Coronary artery (tissue), 2 donors: ENCODE measurements around the gene BCL7A.

Experiments used
- DNase-seq: peaks from one replicate; pipeline ENCODE4 v3.0.0-alpha.2; 2017; ENCODE audit warnings: low spot score
- H3K27ac ChIP-seq, 2 donors: fragments of 200-600 bp; sonication (generic); one replicate each; pipeline ENCODE4 v1.5.1; 2016 to 2019
- H3K4me3 ChIP-seq: fragments of 200-600 bp; sonication (generic); 2 replicates; pipeline ENCODE4 v1.5.1; 2016; ENCODE audit warnings: mild to moderate bottlenecking, moderate library complexity
- CTCF ChIP-seq: fragments of 200-600 bp; sonication (generic); IDR thresholded peaks from one replicate; pipeline ENCODE4 v1.5.1; 2019; ENCODE audit warnings: antibody characterized with exemption

Gene BCL7A

DNA sequence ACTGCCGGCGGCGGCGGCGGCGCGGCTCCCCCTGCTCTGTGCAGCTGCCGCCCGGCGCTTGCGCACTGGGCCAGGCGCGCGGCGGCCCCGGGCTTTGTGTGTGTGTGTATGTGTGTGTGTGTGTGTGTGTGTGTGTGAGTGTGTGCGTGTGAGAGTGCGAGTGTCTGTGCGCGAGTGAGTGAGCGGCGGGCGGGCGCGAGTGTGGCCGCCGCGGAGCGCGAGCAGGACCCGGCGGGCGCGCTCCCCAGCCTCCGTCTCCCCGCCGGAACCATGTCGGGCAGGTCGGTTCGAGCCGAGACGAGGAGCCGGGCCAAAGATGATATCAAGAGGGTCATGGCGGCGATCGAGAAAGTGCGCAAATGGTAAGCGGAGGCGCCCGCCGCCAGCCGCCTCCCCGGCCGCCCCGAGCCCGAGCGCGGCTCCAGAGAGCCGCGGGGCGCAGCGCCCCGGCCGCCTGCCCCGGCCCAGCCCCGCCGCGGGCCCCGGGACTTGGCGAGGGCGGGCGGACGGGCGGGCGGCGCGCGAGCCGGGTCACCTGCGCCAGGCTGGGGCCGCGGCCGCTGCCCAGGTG, at the start of gene BCL7A:
Gene BCL7A (plus strand): TSS at position 63 of the 571 bp plus-strand sequence. CDS start 208 bp downstream, at position 271.
- H3K27ac ChIP-seq = peak within 1 kb of the TSS; percentile 76 to 90
- no peak for DNase-seq
- no peak for TF ChIP-seq CTCF
- peak within 1 kb of the TSS; percentile 90 for H3K4me3 ChIP-seq

DNA sequence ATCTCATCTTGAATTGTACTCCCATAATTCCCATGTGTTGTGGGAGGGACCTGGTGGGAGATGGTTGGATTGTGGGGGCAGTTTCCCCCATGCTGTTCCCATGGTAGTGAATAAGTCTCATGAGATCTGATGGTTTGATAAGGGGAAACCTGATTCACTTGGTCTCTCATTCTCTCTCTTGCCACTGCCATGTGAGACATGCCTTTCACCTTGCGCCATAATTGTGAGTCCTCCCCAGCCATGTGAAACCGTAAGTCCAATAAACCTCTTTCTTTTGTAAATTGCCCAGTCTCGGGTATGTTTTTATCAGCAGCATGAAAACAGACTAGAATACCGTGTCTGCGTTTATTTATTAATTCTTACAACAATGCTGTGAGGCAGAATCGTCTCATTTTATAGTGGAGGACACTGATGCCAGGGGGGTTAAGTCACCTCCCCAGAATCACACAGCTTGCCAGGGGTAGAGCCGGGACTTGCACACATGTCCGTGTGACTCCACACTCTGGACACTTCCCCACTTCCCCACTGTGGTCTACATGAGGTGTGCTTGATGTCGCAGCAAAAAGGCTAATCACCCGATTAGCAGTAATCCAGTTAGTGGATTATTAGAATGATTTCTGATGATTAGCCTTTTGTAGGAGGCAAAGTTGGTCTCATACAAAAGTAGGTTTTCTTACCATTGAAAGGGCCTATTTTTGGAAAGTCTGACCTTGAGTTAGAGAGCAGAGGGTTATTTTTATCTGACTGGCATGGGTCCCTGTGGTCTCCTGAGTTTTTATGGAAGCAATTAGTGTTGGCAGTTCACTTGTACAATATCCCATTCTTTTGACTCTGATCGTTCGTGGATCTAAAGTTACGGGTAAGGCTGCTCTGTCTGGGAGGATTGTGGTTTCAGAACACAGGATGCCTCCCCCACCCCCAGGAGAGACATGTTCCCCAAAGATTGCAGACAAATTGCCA, 47.4 kb upstream of the BCL7A start:
- no peak for DNase-seq
- no peak overlapping the region for H3K4me3 ChIP-seq
- no peak for TF ChIP-seq CTCF
- H3K27ac ChIP-seq = no peak overlapping the region

DNA sequence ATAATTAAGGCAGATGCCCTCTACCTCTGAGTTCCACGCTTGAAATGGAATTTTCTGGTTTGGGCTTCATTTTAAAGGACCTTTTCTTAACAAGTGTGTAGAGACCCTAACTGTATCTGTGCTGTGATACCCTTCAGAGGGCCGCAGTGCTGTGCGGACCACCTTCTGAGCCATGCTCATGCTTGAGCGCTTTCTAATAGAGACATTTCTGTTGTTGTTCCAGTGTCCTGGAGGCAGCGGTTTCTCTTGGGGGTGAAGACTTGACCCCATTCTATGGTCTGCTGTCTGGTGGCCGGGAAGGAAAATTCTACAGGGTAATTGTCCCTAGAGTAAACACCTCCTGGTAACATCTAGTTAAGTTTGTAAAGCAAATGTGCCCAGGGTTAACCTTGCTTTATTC, 46.7 kb upstream of the BCL7A start:
- TF ChIP-seq CTCF = no peak
- Histone ChIP-seq H3K27ac (no peak overlapping the region), H3K4me3 (no peak overlapping the region)
- no peak for DNase-seq

GRCh38 chr12:121976950-121977349, 44.7 kb upstream of the BCL7A start:
- DNase-seq = no peak
- H3K4me3 ChIP-seq = no peak overlapping the region
- no peak overlapping the region for H3K27ac ChIP-seq
- no peak for TF ChIP-seq CTCF

DNA sequence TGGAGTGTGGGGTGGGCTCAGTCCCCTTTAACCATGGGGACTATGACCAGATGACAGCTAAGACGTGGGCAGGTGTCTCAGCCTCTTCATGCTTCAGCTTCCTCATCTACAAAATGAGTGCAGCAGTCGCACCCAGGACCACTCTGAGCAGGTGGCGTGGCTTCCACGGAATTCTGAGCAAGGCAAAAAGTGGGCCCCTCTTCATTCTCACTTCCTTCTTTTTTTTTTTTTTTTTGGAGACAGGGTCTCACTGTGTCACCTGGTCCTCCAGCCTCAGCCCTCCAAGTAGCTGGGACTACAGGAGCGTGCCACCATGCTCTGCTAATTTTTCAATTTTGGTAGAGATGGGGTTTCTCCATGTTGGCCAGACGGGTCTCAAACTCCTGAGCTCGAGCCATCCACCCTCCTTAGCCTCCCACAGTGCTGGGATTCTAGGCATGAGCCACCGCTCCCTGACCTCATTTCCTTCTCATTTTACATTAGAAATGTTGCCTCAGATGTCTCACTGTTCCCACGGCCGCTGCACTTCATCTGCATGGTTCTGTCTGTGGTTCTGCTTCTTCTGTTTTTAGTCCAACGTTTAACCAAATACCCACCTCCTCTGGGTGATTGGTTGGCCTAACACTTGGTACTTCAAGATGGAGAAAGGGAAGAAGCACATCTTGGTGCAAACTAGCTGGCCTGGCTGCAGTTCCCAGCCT, 41.3 kb upstream of the BCL7A start:
- TF ChIP-seq CTCF = no peak
- Histone ChIP-seq H3K27ac (no peak overlapping the region), H3K4me3 (no peak overlapping the region)
- DNase-seq = no peak

GRCh38 chr12:121980892-121981272, 40.8 kb upstream of the BCL7A start:
- Histone ChIP-seq H3K4me3 (no peak overlapping the region), H3K27ac (no peak overlapping the region)
- no peak for TF ChIP-seq CTCF
- no peak for DNase-seq
